ENCODE results near the gene TMED6.

TMED6 gene

GRCh38 chr16:69309316-69309715 is 42.3 kb downstream of the TMED6 start:
- no peaks in the 10 kb centered on the region for H3K9me3 ChIP-seq (ENCODE audit: severe bottlenecking)
- no peak overlapping the region for H3K4me3 ChIP-seq (ENCODE audit: low read depth, low read length)
- DNase-seq, result no peak

GRCh38 chr16:69307856-69308255 is 43.7 kb downstream of the TMED6 start:
- Histone ChIP-seq H3K4me3 (ENCODE audit: low read depth, low read length) (no peak overlapping the region), H3K27ac (no peak overlapping the region), H3K27me3 (ENCODE audit: insufficient read depth, low read depth, severe bottlenecking) (no peaks in the 10 kb centered on the region), H3K36me3 (peaks cover 3% of the 10 kb centered on the region), H3K9me3 (ENCODE audit: severe bottlenecking) (no peaks in the 10 kb centered on the region)
- no peak for TF ChIP-seq CTCF (IDR thresholded peaks at IDR 0.05; ENCODE audit: low read depth, low read length)
- DNase-seq, result no peak

More at GRCh38 chr16:69309316-69309715, 42.3 kb downstream of the TMED6 start:
- TF ChIP-seq CTCF (IDR thresholded peaks at IDR 0.05; ENCODE audit: low read depth, low read length), result no peak
- Histone ChIP-seq H3K36me3 (peaks cover 15% of the 10 kb centered on the region), H3K27ac (no peak overlapping the region), H3K27me3 (ENCODE audit: insufficient read depth, low read depth, severe bottlenecking) (no peaks in the 10 kb centered on the region)

GRCh38 chr16:69307091-69307490 is 44.5 kb downstream of the TMED6 start:
- Histone ChIP-seq H3K27me3 (ENCODE audit: insufficient read depth, low read depth, severe bottlenecking) (no peaks in the 10 kb centered on the region), H3K9me3 (ENCODE audit: severe bottlenecking) (no peaks in the 10 kb centered on the region), H3K27ac (no peak overlapping the region), H3K4me3 (ENCODE audit: low read depth, low read length) (no peak overlapping the region), H3K36me3 (no peaks in the 10 kb centered on the region; the same call in none of the 2 replicates)
- no peak for DNase-seq
- TF ChIP-seq CTCF (IDR thresholded peaks at IDR 0.05; ENCODE audit: low read depth, low read length), result no peak

- H3K27me3 ChIP-seq (ENCODE audit: insufficient read depth, low read depth, severe bottlenecking), result no peaks in the 10 kb centered on the region
- H3K9me3 ChIP-seq (ENCODE audit: severe bottlenecking), result no peaks in the 10 kb centered on the region
- H3K36me3 ChIP-seq, result peaks cover 4% of the 10 kb centered on the region
- no peak for TF ChIP-seq CTCF (IDR thresholded peaks at IDR 0.05; ENCODE audit: low read depth, low read length)
- no peak overlapping the region for H3K4me3 ChIP-seq (ENCODE audit: low read depth, low read length)
- DNase-seq, result no peak
- no peak overlapping the region for H3K27ac ChIP-seq
Measured at GRCh38 chr16:69306031-69306430, 45.6 kb downstream of the TMED6 start.

- H3K9me3 ChIP-seq (ENCODE audit: severe bottlenecking), result no peaks in the 10 kb centered on the region
- no peak overlapping the region for H3K4me3 ChIP-seq (ENCODE audit: low read depth, low read length)
- peaks cover 18% of the 10 kb centered on the region for H3K36me3 ChIP-seq
- no peak overlapping the region for H3K27ac ChIP-seq
- no peak for TF ChIP-seq CTCF (IDR thresholded peaks at IDR 0.05; ENCODE audit: low read depth, low read length)
- H3K27me3 ChIP-seq (ENCODE audit: insufficient read depth, low read depth, severe bottlenecking), result no peaks in the 10 kb centered on the region
- no peak for DNase-seq
Measured at GRCh38 chr16:69302301-69302700, 49.3 kb downstream of the TMED6 start.

- DNase-seq, result no peak
- Histone ChIP-seq H3K9me3 (ENCODE audit: severe bottlenecking) (no peaks in the 10 kb centered on the region), H3K27me3 (ENCODE audit: insufficient read depth, low read depth, severe bottlenecking) (no peaks in the 10 kb centered on the region), H3K27ac (no peak overlapping the region), H3K36me3 (peaks cover 18% of the 10 kb centered on the region), H3K4me3 (ENCODE audit: low read depth, low read length) (no peak overlapping the region)
- TF ChIP-seq CTCF (IDR thresholded peaks at IDR 0.05; ENCODE audit: low read depth, low read length), result no peak
Measured at GRCh38 chr16:69301861-69302260, 49.7 kb downstream of the TMED6 start.

Measured in WERI-Rb-1 (cell line).